Right cardiac atrium (tissue), 5 donors: ENCODE measurements around the gene EGFL8. TPM values are rescaled to one million over a fixed set of nuclear protein-coding genes. Genes with fewer than 3 reads are reported as not detected.
A peak's percentile ranks its signal among the peaks of the same experiment; 100 is the strongest.
"Not testable (repeated sequence)": the region's sequence is repeated elsewhere in the genome, so short reads cannot be mapped to it uniquely, and the experiment has no call there.

Experiments
- ATAC-seq, 2 donors: fragments of 200-7000 bp; cut with Tn5 transposase; one replicate each; pipeline versions ENCODE4 v1.8.0 to v1.9.1; 2020; ENCODE audit warnings: moderate library complexity in 2 of 2, mild to moderate bottlenecking in 1 of 2
- DNase-seq, 3 donors: peaks; one replicate each; pipeline ENCODE4 v3.0.0-alpha.2; 2020
- H3K27ac ChIP-seq: one replicate; pipeline ENCODE4 v1.5.1; 2013; ENCODE audit warnings: mild to moderate bottlenecking, low read length, control low read depth, moderate library complexity
- H3K27me3 ChIP-seq: one replicate; pipeline ENCODE4 v1.6.1; 2013; ENCODE audit not compliant: control insufficient read depth, insufficient read depth
- H3K4me1 ChIP-seq: one replicate; pipeline ENCODE4 v1.6.1; 2013; ENCODE audit warnings: low read length; ENCODE audit not compliant: control insufficient read depth, insufficient read depth
- H3K4me3 ChIP-seq: one replicate; pipeline ENCODE4 v1.5.1; 2013; ENCODE audit warnings: low read length, control low read depth
- H3K9me3 ChIP-seq: one replicate; pipeline ENCODE4 v1.6.1; 2013; ENCODE audit warnings: low read length; ENCODE audit not compliant: control insufficient read depth
- WGBS: extraction: QIAGEN DNeasy Blood & Tissue Kit; methylation state at CpG from one replicate; pipeline ENCODE4 v1.1.7; 2013; 5-methylcytosine and 5-hydroxymethylcytosine counted together
- intact Hi-C, 4 donors: fragments of 100-400 bp; cut with DNase I; formaldehyde crosslinking; loops; one replicate each; pipeline versions ENCODE4 v1.11.0 to v1.14.0; 2022 to 2023
- polyA plus RNA-seq: library from polyadenylated mRNA; stranded (reverse); fragments of 200-250 nt; gene quantifications from one replicate; pipeline ENCODE4 v1.2.3, GENCODE V29; 2013
- total RNA-seq, 4 donors: library from RNA; stranded (reverse); fragmentation: NEBNext Ultra II Directional; extraction: Animal tissue kit (Norgen Biotek cat#: 25700); gene quantifications; one replicate each; pipeline ENCODE4 v1.2.1, GENCODE V29; 2021
- donor health status: healthy with polysubstance abuse.
- donor health status: DM: no; HTN: yes; CAD: no.
- donor health status: DM: no; HTN: no; CAD: no.
- donor health status: DM: no; HTN: yes; CAD: no; lungs with severe emphysema.
- donor health status: DM: yes; HTN: yes; CAD: no.

EGFL8 gene
- total and polyA plus RNA-seq, 5 donors, result 8.4 to 16.9 (median 12.6) TPM

- no peaks in the 10 kb centered on the region for H3K27me3 ChIP-seq
- peak within 1 kb of the TSS; percentile 98 for H3K4me3 ChIP-seq
- H3K27ac ChIP-seq, result peak within 1 kb of the TSS; percentile 97
- DNase-seq, result peak; percentile 99
- intact Hi-C loops, result loop anchor here in 2 of 4 donors (5.0 to 10.0 kb wide), 2 partner anchors 47 to 69 kb away; partner anchors contain the start of genes AGPAT1 (in 1 of the 2) and RNF5 (in 1 of the 2)
- WGBS, result under 1% methylated on average over 44 of the region's 44 CpGs
- H3K9me3 ChIP-seq, result no peaks in the 10 kb centered on the region
- ATAC-seq, result peak; percentile 96 to 97
- H3K4me1 ChIP-seq, result peaks cover 21% of the 10 kb centered on the region
These were observed 36.4 kb upstream of the EGFL8 start, which contains the start of gene ATF6B for GRCh38 chr6:32127717-32128592. Gene ATF6B (minus strand): TSS chr6:32128246. CDS start chr6:32128207, 39 bp downstream.

- H3K4me1 ChIP-seq, result peaks cover 21% of the 10 kb centered on the region
- ATAC-seq, result no peak
- no peaks in the 10 kb centered on the region for H3K27me3 ChIP-seq
- peak overlapping the region; percentile 30 for H3K4me3 ChIP-seq
- DNase-seq, result peak in 1 of 3 donors; percentile 62
- WGBS, result 88% methylated on average over 13 of the region's 13 CpGs
- intact Hi-C loops, result loop anchor here in 2 of 4 donors (5.0 to 10.0 kb wide), 2 partner anchors 46 to 68 kb away; partner anchors contain the start of genes AGPAT1 (in 1 of the 2) and RNF5 (in 1 of the 2)
- H3K27ac ChIP-seq, result peak overlapping the region; percentile 68
- no peaks in the 10 kb centered on the region for H3K9me3 ChIP-seq
These were observed 35.6 kb upstream of the EGFL8 start for GRCh38 chr6:32128751-32129296.

GRCh38 chr6:32129297-32130088, 34.9 kb upstream of the EGFL8 start:
- peak in 1 of 3 donors; percentile 94 for DNase-seq

GRCh38 chr6:32131439-32131948, 32.9 kb upstream of the EGFL8 start:
- intact Hi-C loops, result no loop called here
- H3K9me3 ChIP-seq, result no peaks in the 10 kb centered on the region
- H3K4me3 ChIP-seq, result no peak overlapping the region
- no peaks in the 10 kb centered on the region for H3K27me3 ChIP-seq
- ATAC-seq (no peak), DNase-seq (no peak)
- peaks cover 21% of the 10 kb centered on the region for H3K4me1 ChIP-seq
- 88% methylated on average over 14 of the region's 14 CpGs for WGBS
- no peak overlapping the region for H3K27ac ChIP-seq

More at GRCh38 chr6:32129297-32130088, 34.9 kb upstream of the EGFL8 start:
- intact Hi-C loops, result loop anchor here in 2 of 4 donors (5.0 to 10.0 kb wide), 2 partner anchors 45 to 68 kb away; partner anchors contain the start of genes AGPAT1 (in 1 of the 2) and RNF5 (in 1 of the 2)
- H3K27me3 ChIP-seq, result no peaks in the 10 kb centered on the region
- ATAC-seq, result peak; percentile 59 to 66
- H3K9me3 ChIP-seq, result no peaks in the 10 kb centered on the region
- H3K27ac ChIP-seq, result peak overlapping the region; percentile 98
- 34% methylated on average over 22 of the region's 22 CpGs for WGBS
- H3K4me3 ChIP-seq, result peak overlapping the region; percentile 79
- peaks cover 21% of the 10 kb centered on the region for H3K4me1 ChIP-seq

GRCh38 chr6:32132110-32132509, 32.3 kb upstream of the EGFL8 start:
- intact Hi-C loops, result no loop called here
- Histone ChIP-seq H3K27me3 (no peaks in the 10 kb centered on the region), H3K4me1 (peaks cover 17% of the 10 kb centered on the region), H3K9me3 (no peaks in the 10 kb centered on the region), H3K4me3 (no peak overlapping the region), H3K27ac (no peak overlapping the region)
- ATAC-seq, result no peak
- DNase-seq, result no peak

GRCh38 chr6:32133786-32134185, 30.6 kb upstream of the EGFL8 start:
- H3K27ac ChIP-seq, result no peak overlapping the region
- 71% methylated on average over 4 of the region's 4 CpGs for WGBS
- intact Hi-C loops, result no loop called here
- no peak for DNase-seq
- peaks cover 8% of the 10 kb centered on the region for H3K4me1 ChIP-seq
- no peaks in the 10 kb centered on the region for H3K27me3 ChIP-seq
- H3K4me3 ChIP-seq, result no peak overlapping the region
- H3K9me3 ChIP-seq, result no peaks in the 10 kb centered on the region
- ATAC-seq, result no peak

GRCh38 chr6:32137454-32137853, 26.9 kb upstream of the EGFL8 start:
- Histone ChIP-seq H3K27me3 (no peaks in the 10 kb centered on the region), H3K9me3 (no peaks in the 10 kb centered on the region), H3K27ac (no peak overlapping the region), H3K4me1 (no peaks in the 10 kb centered on the region), H3K4me3 (no peak overlapping the region)
- ATAC-seq, result no peak
- no peak for DNase-seq
- intact Hi-C loops, result no loop called here

- 51% methylated on average over 5 of the region's 5 CpGs for WGBS
These were observed 24.8 kb upstream of the EGFL8 start for GRCh38 chr6:32139590-32139989.

GRCh38 chr6:32140420-32141046, 23.9 kb upstream of the EGFL8 start:
- H3K27me3 ChIP-seq, result no peaks in the 10 kb centered on the region
- no peaks in the 10 kb centered on the region for H3K9me3 ChIP-seq
- H3K4me3 ChIP-seq, result no peak overlapping the region
- H3K27ac ChIP-seq, result no peak overlapping the region
- 48% methylated on average over 5 of the region's 5 CpGs for WGBS
- no peak for DNase-seq
- no peak for ATAC-seq
- intact Hi-C loops, result no loop called here
- no peaks in the 10 kb centered on the region for H3K4me1 ChIP-seq

More at GRCh38 chr6:32139590-32139989, 24.8 kb upstream of the EGFL8 start:
- intact Hi-C loops, result no loop called here
- Histone ChIP-seq H3K27me3 (no peaks in the 10 kb centered on the region), H3K4me3 (no peak overlapping the region), H3K9me3 (no peaks in the 10 kb centered on the region), H3K27ac (no peak overlapping the region), H3K4me1 (no peaks in the 10 kb centered on the region)
- ATAC-seq, result no peak
- DNase-seq, result no peak

GRCh38 chr6:32144238-32144637, 20.2 kb upstream of the EGFL8 start:
- H3K27me3 ChIP-seq, H3K4me3 ChIP-seq, H3K4me1 ChIP-seq, H3K27ac ChIP-seq, H3K9me3 ChIP-seq, intact Hi-C loops, DNase-seq, ATAC-seq: not testable (repeated sequence)
- 81% methylated on average over 7 of the region's 7 CpGs for WGBS
